Endothelial cell of umbilical vein (primary cell): Measurements from ENCODE around the gene ARHGEF16. TPM values are rescaled to one million over a fixed set of nuclear protein-coding genes. Genes with fewer than 3 reads are reported as not detected.

Source experiments
- BruUV-seq: library from RNA; stranded (reverse); fragments of 400-500 nt; replicated peaks from 2 replicates; lab custom pipeline; 2021; lab: Mats Ljungman, UMichigan
- CTCF ChIA-PET: fragments of 300-600, 350-600 bp; sonication (Branson Sonifier 250); formaldehyde crosslinking; loops from one replicate; lab custom pipeline; 2021; ENCODE audit warnings: antibody characterized with exemption, inconsistent platforms; lab: Charles Lee
- POLR2A ChIA-PET: fragments of 300-600, 350-600 bp; sonication (Branson Sonifier 250); formaldehyde crosslinking; loops from one replicate; lab custom pipeline; 2021; ENCODE audit warnings: antibody characterized with exemption, inconsistent platforms; lab: Charles Lee
- DNase-seq: peaks from one replicate; pipeline ENCODE4 v3.0.0-alpha.2; 2011; ENCODE audit warnings: low read depth, low spot score
- FAIRE-seq: peaks from 2 replicates; lab custom pipeline; 2011; peaks lifted over from hg19 to GRCh38; lab: Jason Lieb, UNC
- H2AFZ ChIP-seq: 2 replicates; pipeline ENCODE4 v1.6.0; 2012; ENCODE audit warnings: low read depth, low read length, control low read depth, inconsistent platforms
- H3K27ac ChIP-seq: 2 replicates; pipeline ENCODE4 v1.5.1; 2011; ENCODE audit warnings: low read depth, mild to moderate bottlenecking, control low read depth, low read length, moderate library complexity; ENCODE audit not compliant: insufficient read depth
- H3K27me3 ChIP-seq, 2 experiments: 2 replicates each; pipeline versions ENCODE4 v1.6.0 to v1.6.1; 2011; ENCODE audit warnings: low read length in 2 of 2, mixed read lengths in 1 of 2; ENCODE audit not compliant: control insufficient read depth in 2 of 2, insufficient read depth in 2 of 2
- H3K36me3 ChIP-seq, 2 experiments: 2 replicates in 1 of 2; 3 replicates in 1 of 2; pipeline ENCODE4 v1.5.1; 2011; ENCODE audit warnings: low read length in 2 of 2, mild to moderate bottlenecking in 1 of 2, moderate library complexity in 1 of 2; ENCODE audit not compliant: control insufficient read depth in 2 of 2, insufficient read depth in 2 of 2; ENCODE audit errors: extremely low read depth in 1 of 2
- H3K4me1 ChIP-seq: 3 replicates; pipeline ENCODE4 v1.5.1; 2011; ENCODE audit warnings: mild to moderate bottlenecking, low read length; ENCODE audit not compliant: control insufficient read depth, insufficient read depth; ENCODE audit errors: extremely low read depth
- H3K4me2 ChIP-seq: 2 replicates; pipeline ENCODE4 v1.6.1; 2011; ENCODE audit warnings: low read length, control low read depth, mixed read lengths; ENCODE audit not compliant: insufficient read depth
- H3K4me3 ChIP-seq, 3 experiments: fragments of 200-600 bp in 1 of 3; sonication (generic), shearing (Covaris generic) in 1 of 3; replicated peaks in 1 of 3; 2 replicates each; pipeline ENCODE4 v1.5.1; 2011 to 2016; ENCODE audit warnings: control low read depth in 3 of 3, low read length in 3 of 3, mild to moderate bottlenecking in 2 of 3, inconsistent platforms in 1 of 3, low read depth in 1 of 3, moderate library complexity in 1 of 3; ENCODE audit not compliant: insufficient read depth in 1 of 3
- H3K79me2 ChIP-seq: 2 replicates; pipeline ENCODE4 v1.6.0; 2012; ENCODE audit warnings: low read length, inconsistent platforms; ENCODE audit not compliant: control insufficient read depth, insufficient read depth
- H3K9ac ChIP-seq: replicated peaks from 2 replicates; pipeline ENCODE3; 2011; ENCODE audit warnings: low read length, control low read depth; ENCODE audit not compliant: insufficient read depth; ENCODE audit errors: extremely low read depth
- H3K9me1 ChIP-seq: replicated peaks from 3 replicates; pipeline ENCODE4 v1.6.0; 2011; ENCODE audit warnings: mild to moderate bottlenecking, low read length; ENCODE audit not compliant: control insufficient read depth, insufficient read depth; ENCODE audit errors: extremely low read depth
- H3K9me3 ChIP-seq: replicated peaks from 2 replicates; pipeline ENCODE4 v1.5.1; 2012; ENCODE audit warnings: low read length, inconsistent platforms; ENCODE audit not compliant: control insufficient read depth, insufficient read depth
- H4K20me1 ChIP-seq: replicated peaks from 2 replicates; pipeline ENCODE3; 2011; ENCODE audit warnings: mild to moderate bottlenecking, low read length; ENCODE audit not compliant: control insufficient read depth, insufficient read depth; ENCODE audit errors: extremely low read depth
- CTCF ChIP-seq, 2 donors: IDR thresholded peaks; 1 replicate in 1 of 2; 2 replicates in 1 of 2; pipeline ENCODE4 v1.5.1; 2011; ENCODE audit warnings: low read length in 2 of 2, mild to moderate bottlenecking in 2 of 2, moderate library complexity in 2 of 2, control low read depth in 1 of 2, inconsistent platforms in 1 of 2, low read depth in 1 of 2; ENCODE audit not compliant: insufficient read depth in 1 of 2; ENCODE audit errors: extremely low read depth in 1 of 2
- EZH2 ChIP-seq: IDR thresholded peaks from 2 replicates; pipeline ENCODE4 v1.6.1; 2012; ENCODE audit warnings: borderline replicate concordance, low read depth, mild to moderate bottlenecking, moderate library complexity, low read length, inconsistent platforms; ENCODE audit not compliant: severe bottlenecking
- FOS ChIP-seq: IDR thresholded peaks from 2 replicates; pipeline ENCODE4 v1.6.1; 2011; ENCODE audit warnings: mild to moderate bottlenecking, low read length, moderate library complexity, borderline replicate concordance; ENCODE audit not compliant: insufficient read depth
- GATA2 ChIP-seq: IDR thresholded peaks from 2 replicates; pipeline ENCODE4 v1.7.0; 2011; ENCODE audit warnings: low read depth, mild to moderate bottlenecking, moderate library complexity, mixed read lengths, low read length; ENCODE audit not compliant: insufficient read length, insufficient read depth
- JUN ChIP-seq: IDR thresholded peaks from 2 replicates; pipeline ENCODE4 v1.6.1; 2011; ENCODE audit warnings: borderline replicate concordance, low read depth; ENCODE audit not compliant: insufficient read length, insufficient read depth
- MAX ChIP-seq: IDR thresholded peaks from 2 replicates; pipeline ENCODE4 v1.6.1; 2011; ENCODE audit not compliant: insufficient read depth, insufficient read length
- MYC ChIP-seq: IDR thresholded peaks from one replicate; pipeline ENCODE4 v1.6.1; 2011; ENCODE audit warnings: mild to moderate bottlenecking, low read depth, low read length
- POLR2A ChIP-seq: IDR thresholded peaks from 2 replicates; pipeline ENCODE4 v1.6.1; 2012; ENCODE audit warnings: low read depth, mild to moderate bottlenecking, control low read depth, low read length
- POLR2AphosphoS5 ChIP-seq: IDR thresholded peaks from 2 replicates; pipeline ENCODE4 v1.6.1; 2012; ENCODE audit warnings: low read depth, mild to moderate bottlenecking, control low read depth, low read length, moderate library complexity; ENCODE audit not compliant: insufficient read depth
- dilution Hi-C: fragments of 300-500 bp; cut with MboI; formaldehyde crosslinking; loops from one replicate; pipeline ENCODE4 v1.15.0; 2019; ENCODE audit warnings: low sequenced_read_pairs; ENCODE audit not compliant: extremely low pct_ligation_motif_present
- intact Hi-C: fragments of 100-400 bp; cut with micrococcal nuclease; formaldehyde crosslinking; loops from one replicate; pipeline ENCODE4 v1.10.0; 2022
- polyA plus RNA-seq, 4 experiments: library from polyadenylated mRNA; depleted of rRNA in 3 of 4; stranded (reverse) in 3 of 4; unstranded in 1 of 4; fragments of >200 nt; gene quantifications; 2 replicates each; pipeline versions ENCODE4 v1.2.1 to v1.2.3, GENCODE V29; 2011 to 2012; ENCODE audit warnings: missing spikeins in 1 of 4
- total RNA-seq: library from RNA; stranded (reverse); gene quantifications from 2 replicates; pipeline ENCODE4 v1.2.3, GENCODE V29; 2021

The ARHGEF16 gene
- total and polyA plus RNA-seq, 2 donors (not counting 3 experiments of a cell fraction or from before 2014, with no cell fraction given), result 0.52 to 1.3 TPM

GRCh38 chr1:3405491-3405890 lies 49.0 kb upstream of the ARHGEF16 start:
- no peak overlapping the region for H3K27ac ChIP-seq
- FAIRE-seq (no peak), DNase-seq (no peak)
- H3K27me3 ChIP-seq, result no peaks in the 10 kb centered on the region
- ChIA-PET POLR2A (no interaction called here), CTCF (no interaction called here)
- BruUV-seq, result no TSS peak
- no peak overlapping the region for H2AFZ ChIP-seq
- H4K20me1 ChIP-seq, result no peaks in the 10 kb centered on the region
- no peak overlapping the region for H3K4me2 ChIP-seq
- no peak overlapping the region for H3K4me3 ChIP-seq
- TF ChIP-seq MYC (no peak), GATA2 (no peak), MAX (no peak), POLR2AphosphoS5 (no peak), CTCF (IDR thresholded peaks at IDR 0.05; ENCODE audit: extremely low read depth in 1 of 2, insufficient read depth in 1 of 2, low read depth in 1 of 2, low read length in 2 of 2) (no peak), FOS (no peak), JUN (no peak), POLR2A (no peak), EZH2 (no peak)
- no peaks in the 10 kb centered on the region for H3K9me3 ChIP-seq
- dilution Hi-C loops (no loop called here), intact Hi-C loops (no loop called here)
- H3K9ac ChIP-seq, result no peak overlapping the region
- no peaks in the 10 kb centered on the region for H3K4me1 ChIP-seq
- H3K9me1 ChIP-seq, result no peaks in the 10 kb centered on the region
- H3K79me2 ChIP-seq, result no peaks in the 10 kb centered on the region
- no peaks in the 10 kb centered on the region for H3K36me3 ChIP-seq
